Transverse colon (tissue), 4 donors: Measurements from ENCODE around the gene DOCK3. TPM values are rescaled to one million over a fixed set of nuclear protein-coding genes. Genes with fewer than 3 reads are reported as not detected.

ENCODE experiments used
- DNase-seq: peaks from one replicate; pipeline ENCODE4 v3.0.0-alpha.2; 2019
- H3K27ac ChIP-seq, 4 donors: fragments of 200-600 bp; sonication (generic); 2 replicates each; pipeline ENCODE4 v1.5.1; 2016 to 2018; ENCODE audit warnings: inconsistent platforms in 4 of 4
- H3K27me3 ChIP-seq: fragments of 200-600 bp; sonication (generic); 2 replicates; pipeline ENCODE4 v1.5.1; 2017; ENCODE audit warnings: inconsistent platforms
- H3K36me3 ChIP-seq, 4 donors: fragments of 200-600 bp; sonication (generic); 2 replicates each; pipeline ENCODE4 v1.5.1; 2017 to 2019; ENCODE audit warnings: inconsistent platforms in 4 of 4
- H3K4me1 ChIP-seq, 4 donors: fragments of 200-600 bp; sonication (generic); 2 replicates each; pipeline ENCODE4 v1.5.1; 2017 to 2020; ENCODE audit warnings: inconsistent platforms in 4 of 4
- H3K4me3 ChIP-seq, 4 donors: fragments of 200-600 bp; sonication (generic); 1 replicate in 1 of 4; 2 replicates in 3 of 4; pipeline versions ENCODE4 v1.5.1 to v1.6.1; 2017 to 2019; ENCODE audit warnings: inconsistent platforms in 4 of 4
- H3K9me3 ChIP-seq, 2 donors: fragments of 200-600 bp; sonication (generic); 2 replicates each; pipeline ENCODE4 v1.5.1; 2017 to 2019; ENCODE audit warnings: inconsistent platforms in 2 of 2
- CTCF ChIP-seq, 5 experiments: fragments of 200-600 bp in 3 of 5; fragments of 450-650 bp in 2 of 5; sonication (generic) in 3 of 5; IDR thresholded peaks; 1 replicate in 2 of 5; 2 replicates in 3 of 5; pipeline ENCODE4 v1.5.1; 2016 to 2017; ENCODE audit warnings: antibody characterized with exemption in 5 of 5, inconsistent platforms in 3 of 5, mild to moderate bottlenecking in 2 of 5, moderate library complexity in 1 of 5
- EP300 ChIP-seq: sonication (generic); formaldehyde crosslinking; IDR thresholded peaks from one replicate; pipeline ENCODE4 v1.6.1; 2017; ENCODE audit warnings: antibody characterized with exemption, low read depth
- POLR2A ChIP-seq: fragments of 450-650 bp; IDR thresholded peaks from one replicate; pipeline ENCODE4 v1.6.1; 2016; ENCODE audit warnings: antibody characterized with exemption, mild to moderate bottlenecking, moderate library complexity
- POLR2AphosphoS5 ChIP-seq, 3 donors: sonication (generic); formaldehyde crosslinking; IDR thresholded peaks; one replicate each; pipeline ENCODE4 v1.6.1; 2016; ENCODE audit warnings: antibody characterized with exemption in 3 of 3
- WGBS, 2 donors: methylation state at CpG; one replicate each; pipeline ENCODE4 v1.1.5; 2018; ENCODE audit warnings: low coverage in 1 of 2; 5-methylcytosine and 5-hydroxymethylcytosine counted together
- in situ Hi-C, 4 donors: fragments of 200-750 bp; cut with MboI; loops; one replicate each; pipeline versions ENCODE4 v1.15.0 to v1.15.1; 2017; ENCODE audit warnings: low sequenced_read_pairs in 3 of 4, low pct_ligation_motif_present in 1 of 4, low pct_unique_long_range_greater_than_20kb in 1 of 4
- intact Hi-C: fragments of 100-400 bp; cut with DNase I; formaldehyde crosslinking; loops from one replicate; pipeline ENCODE4 v1.15.1; 2023; ENCODE audit warnings: low total_unique reads
- total RNA-seq, 4 donors: library from RNA; depleted of rRNA; stranded (reverse); fragments of >200 nt; gene quantifications; one replicate each; pipeline ENCODE4 v1.1.0, GENCODE V29; 2016

The DOCK3 gene
- total RNA-seq, 4 donors from 2014 or later = 0.41 to 0.75 (median 0.62) TPM

- intact Hi-C loops (no loop called here), in situ Hi-C loops (no loop called here)
- Histone ChIP-seq H3K4me3 (no peak overlapping the region), H3K27ac (no peak overlapping the region), H3K4me1 (no peaks in the 10 kb centered on the region), H3K9me3 (no peaks in the 10 kb centered on the region), H3K36me3 (no peaks in the 10 kb centered on the region), H3K27me3 (no peaks in the 10 kb centered on the region)
- no peak for TF ChIP-seq CTCF (IDR thresholded peaks at IDR 0.05)
- TF ChIP-seq POLR2AphosphoS5 (IDR thresholded peaks at IDR 0.05) = no peak
- TF ChIP-seq EP300 = no peak
- TF ChIP-seq POLR2A = no peak
- WGBS, 2 donors = 84 to 86% methylated on average over 1 of the region's 1 CpG
- no peak for DNase-seq
Measured at GRCh38 chr3:51139616-51140015, 464.9 kb downstream of the DOCK3 start.

GRCh38 chr3:51141573-51141972, 466.8 kb downstream of the DOCK3 start:
- Histone ChIP-seq H3K27ac (no peak overlapping the region), H3K4me3 (no peak overlapping the region), H3K4me1 (no peaks in the 10 kb centered on the region), H3K27me3 (no peaks in the 10 kb centered on the region), H3K36me3 (no peaks in the 10 kb centered on the region), H3K9me3 (no peaks in the 10 kb centered on the region)
- DNase-seq = no peak
- in situ Hi-C loops (no loop called here), intact Hi-C loops (no loop called here)
- 37% methylated on average over 2 of the region's 2 CpGs for WGBS, 2 donors
- TF ChIP-seq POLR2A (no peak), POLR2AphosphoS5 (IDR thresholded peaks at IDR 0.05) (no peak), CTCF (IDR thresholded peaks at IDR 0.05) (no peak), EP300 (no peak)

- Histone ChIP-seq H3K27ac (no peak overlapping the region), H3K9me3 (no peaks in the 10 kb centered on the region), H3K4me3 (no peak overlapping the region), H3K27me3 (no peaks in the 10 kb centered on the region), H3K36me3 (no peaks in the 10 kb centered on the region), H3K4me1 (no peaks in the 10 kb centered on the region)
- 81 to 82% methylated on average over 7 to 8 of the region's 8 CpGs for WGBS, 2 donors
- intact Hi-C loops (no loop called here), in situ Hi-C loops (no loop called here)
- no peak for DNase-seq
- TF ChIP-seq POLR2AphosphoS5 (IDR thresholded peaks at IDR 0.05) (no peak), POLR2A (no peak), CTCF (IDR thresholded peaks at IDR 0.05) (no peak), EP300 (no peak)
Measured at GRCh38 chr3:51145811-51146585, 471.3 kb downstream of the DOCK3 start.

- DNase-seq = no peak
- H3K36me3 ChIP-seq = no peaks in the 10 kb centered on the region
- in situ Hi-C loops = no loop called here
- intact Hi-C loops = no loop called here
- no peaks in the 10 kb centered on the region for H3K4me1 ChIP-seq
- no peaks in the 10 kb centered on the region for H3K9me3 ChIP-seq
- no peak overlapping the region for H3K27ac ChIP-seq
- H3K27me3 ChIP-seq = no peaks in the 10 kb centered on the region
- TF ChIP-seq EP300 (no peak), CTCF (IDR thresholded peaks at IDR 0.05) (no peak), POLR2AphosphoS5 (IDR thresholded peaks at IDR 0.05) (no peak), POLR2A (no peak)
- 96% methylated on average over 2 of the region's 2 CpGs; no CpG with 5 or more reads in 1 of the 2 donors for WGBS, 2 donors
- no peak overlapping the region for H3K4me3 ChIP-seq
Measured at GRCh38 chr3:51146781-51147180, 472.1 kb downstream of the DOCK3 start.
